HG02973 (cell line): ENCODE data around the gene AS3MT.
"Not testable (repeated sequence)": the region's sequence is repeated elsewhere in the genome, so short reads cannot be mapped to it uniquely, and the experiment has no call there.

ENCODE experiments used
- ATAC-seq: cut with Tn5 transposase; IDR thresholded peaks from one replicate; pipeline ENCODE4 v1.9.1; 2021; ENCODE audit warnings: moderate library complexity; ENCODE audit not compliant: unreplicated experiment

AS3MT gene, protein sequence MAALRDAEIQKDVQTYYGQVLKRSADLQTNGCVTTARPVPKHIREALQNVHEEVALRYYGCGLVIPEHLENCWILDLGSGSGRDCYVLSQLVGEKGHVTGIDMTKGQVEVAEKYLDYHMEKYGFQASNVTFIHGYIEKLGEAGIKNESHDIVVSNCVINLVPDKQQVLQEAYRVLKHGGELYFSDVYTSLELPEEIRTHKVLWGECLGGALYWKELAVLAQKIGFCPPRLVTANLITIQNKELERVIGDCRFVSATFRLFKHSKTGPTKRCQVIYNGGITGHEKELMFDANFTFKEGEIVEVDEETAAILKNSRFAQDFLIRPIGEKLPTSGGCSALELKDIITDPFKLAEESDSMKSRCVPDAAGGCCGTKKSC

DNA sequence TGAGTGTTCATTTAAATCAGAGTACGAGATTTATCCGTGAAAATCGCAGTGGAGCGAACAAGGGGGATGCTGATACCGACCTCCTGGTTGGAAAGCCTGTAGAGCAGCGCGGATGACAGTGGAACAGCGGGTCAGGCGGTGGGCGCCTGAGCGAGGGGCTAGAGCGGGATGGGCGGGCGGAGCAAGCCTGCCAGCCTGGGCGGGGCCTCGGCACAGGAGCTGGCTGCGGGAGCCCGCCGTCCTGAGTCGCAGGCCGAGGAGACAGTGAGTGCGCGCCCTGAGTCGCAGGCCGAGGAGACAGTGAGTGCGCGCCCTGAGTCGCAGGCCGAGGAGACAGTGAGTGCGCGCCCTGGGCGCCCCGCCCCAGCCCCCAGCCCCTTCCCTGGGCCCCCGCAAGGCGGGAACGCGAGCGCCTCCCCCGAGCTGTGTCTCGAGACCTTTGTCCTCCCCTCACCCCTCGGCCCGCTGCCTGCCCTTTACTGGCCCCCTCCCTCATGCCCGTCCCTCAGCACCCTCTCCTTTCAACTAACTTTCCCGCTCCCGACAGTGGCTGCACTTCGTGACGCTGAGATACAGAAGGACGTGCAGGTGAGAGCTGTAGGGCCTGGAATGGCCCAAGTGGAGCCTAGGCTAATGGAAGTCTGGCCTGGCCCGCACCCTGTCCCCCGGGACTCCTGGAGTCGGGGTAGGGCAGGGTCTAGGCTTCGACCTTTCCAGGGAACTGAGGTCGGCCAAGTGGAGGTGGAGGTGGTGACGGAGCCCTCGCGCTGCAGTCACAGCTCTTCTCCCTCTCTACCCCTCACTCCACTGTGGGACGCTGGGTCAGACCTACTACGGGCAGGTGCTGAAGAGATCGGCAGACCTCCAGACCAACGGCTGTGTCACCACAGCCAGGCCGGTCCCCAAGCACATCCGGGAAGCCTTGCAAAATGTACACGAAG, at the start of gene AS3MT:
TSS of gene AS3MT (plus strand) at position 213 of the 941 bp plus-strand sequence. CDS start at position 336, 123 bp downstream.
- no peak for ATAC-seq

GRCh38 chr10:102820008-102820407, 49.3 kb upstream of the AS3MT start:
- ATAC-seq, result not testable (repeated sequence)

DNA sequence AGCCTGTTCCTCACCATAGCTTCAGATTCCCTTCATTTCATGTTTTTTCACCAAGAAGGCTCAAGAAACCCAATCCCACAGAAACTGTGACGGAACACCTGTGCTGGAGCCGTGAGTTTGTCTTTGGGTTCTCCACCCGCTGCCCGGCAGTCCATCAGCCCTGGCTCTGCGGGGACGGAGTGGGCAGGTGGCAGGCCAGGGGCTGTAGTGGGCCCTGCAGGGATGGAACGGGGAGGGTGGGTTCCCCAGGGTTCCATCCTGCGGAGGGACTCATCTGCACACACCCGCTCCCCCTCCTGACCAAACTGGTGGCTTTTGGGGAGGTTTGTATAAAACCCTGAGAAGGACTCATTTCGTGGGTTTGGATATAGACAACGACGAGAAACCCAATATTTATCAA, 47.0 kb upstream of the AS3MT start:
- no peak for ATAC-seq

DNA sequence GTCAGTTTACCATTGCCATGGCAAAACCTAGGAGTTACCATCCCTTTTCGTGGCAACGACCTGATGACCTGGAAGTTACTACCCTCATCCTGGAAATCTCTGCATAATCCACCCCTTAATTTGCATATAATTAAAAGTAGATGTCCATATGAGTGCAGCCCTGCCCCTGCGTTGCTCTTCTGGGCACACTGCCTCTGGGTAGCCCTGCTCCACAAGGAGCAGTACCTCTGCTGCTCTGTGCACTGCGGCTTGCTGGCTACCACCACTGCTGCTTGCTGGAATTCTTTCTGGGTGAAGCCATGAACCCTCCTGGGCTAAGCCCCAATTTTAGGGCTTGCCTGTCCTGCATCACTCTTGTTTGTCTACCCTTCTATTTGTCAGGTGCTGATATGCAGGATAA, 44.6 kb upstream of the AS3MT start:
- ATAC-seq, result no peak

- no peak for ATAC-seq
These were observed 43.0 kb upstream of the AS3MT start for GRCh38 chr10:102826148-102826796.

DNA sequence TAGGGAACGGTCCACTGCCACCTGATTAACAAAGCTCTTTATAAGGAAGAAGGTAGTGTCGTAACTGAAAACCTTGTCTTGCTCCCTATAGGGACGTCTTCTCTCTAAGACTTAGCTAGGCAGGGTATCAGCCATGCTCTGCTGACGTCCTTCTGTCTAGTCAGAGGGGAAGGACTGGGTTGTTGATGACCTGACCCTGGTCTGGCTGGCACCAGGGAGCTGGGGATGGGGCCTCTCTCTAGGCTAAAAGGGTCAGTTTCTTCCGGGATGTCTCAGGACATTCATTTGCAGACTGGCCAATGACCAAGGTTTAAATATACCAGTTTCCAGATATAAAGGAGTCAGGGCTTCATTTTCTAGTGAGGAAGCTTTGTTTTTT, 41.7 kb upstream of the AS3MT start:
- no peak for ATAC-seq

GRCh38 chr10:102831322-102832071, 37.8 kb upstream of the AS3MT start:
- ATAC-seq, result no peak

DNA sequence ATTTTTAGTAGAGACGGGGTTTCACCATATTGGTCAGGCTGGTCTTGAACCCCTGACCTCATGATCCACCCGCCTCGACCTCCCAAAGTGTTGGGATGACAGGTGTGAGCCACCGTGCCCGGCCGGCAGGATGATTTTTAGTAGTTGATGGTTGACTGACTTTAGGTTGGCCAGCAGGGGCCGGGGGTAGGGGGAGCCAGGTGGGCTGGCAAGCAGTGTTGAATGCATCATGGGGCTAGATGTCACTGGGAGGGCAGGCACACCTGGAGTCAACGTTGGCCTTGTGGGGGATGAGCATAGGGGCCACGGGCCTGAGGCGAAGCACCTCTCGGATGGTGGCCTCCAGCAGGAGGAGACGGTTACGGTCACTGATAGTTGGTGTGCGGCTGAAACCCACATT, 37.0 kb upstream of the AS3MT start:
- no peak for ATAC-seq

DNA sequence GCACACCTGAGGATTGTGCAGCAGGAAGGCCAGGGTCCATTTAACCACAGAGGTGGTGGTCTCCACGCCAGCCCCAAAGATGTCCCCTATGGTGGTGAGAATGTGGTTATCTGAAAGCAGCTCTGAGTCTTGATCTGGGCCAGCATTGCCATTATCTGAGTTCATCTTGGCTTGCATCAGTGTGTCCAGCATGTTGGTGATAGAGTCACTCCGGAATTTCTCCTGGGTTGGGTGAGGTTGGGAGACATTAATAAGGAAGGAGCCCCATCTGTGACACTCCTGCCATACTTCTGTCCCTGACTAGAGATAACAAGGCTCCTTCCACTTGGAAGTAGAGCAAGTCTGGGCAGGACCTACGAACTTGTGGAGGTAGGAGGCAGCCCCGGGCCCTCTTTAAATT, 36.3 kb upstream of the AS3MT start:
- ATAC-seq, result no peak

DNA sequence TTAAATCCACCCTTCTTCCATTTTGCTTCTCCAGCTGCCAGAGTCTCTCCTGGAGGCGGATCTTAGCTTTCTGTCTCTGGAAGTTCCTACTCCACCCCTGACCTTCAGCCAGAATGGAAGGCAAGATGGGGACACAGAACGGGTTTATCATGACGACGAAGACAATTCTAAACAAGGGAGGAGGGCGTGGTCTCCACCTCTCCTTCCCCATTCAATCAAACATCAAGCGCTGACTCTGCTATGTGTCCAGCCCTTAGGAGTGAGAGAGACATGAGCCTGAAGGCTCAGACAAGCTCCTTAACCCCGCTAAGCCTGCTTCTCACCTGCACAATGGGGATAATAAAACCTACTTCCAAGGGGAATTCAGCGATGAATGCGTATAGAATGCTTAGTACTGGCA, 35.1 kb upstream of the AS3MT start:
- ATAC-seq, result no peak

GRCh38 chr10:102835007-102835482, 34.2 kb upstream of the AS3MT start:
- no peak for ATAC-seq

DNA sequence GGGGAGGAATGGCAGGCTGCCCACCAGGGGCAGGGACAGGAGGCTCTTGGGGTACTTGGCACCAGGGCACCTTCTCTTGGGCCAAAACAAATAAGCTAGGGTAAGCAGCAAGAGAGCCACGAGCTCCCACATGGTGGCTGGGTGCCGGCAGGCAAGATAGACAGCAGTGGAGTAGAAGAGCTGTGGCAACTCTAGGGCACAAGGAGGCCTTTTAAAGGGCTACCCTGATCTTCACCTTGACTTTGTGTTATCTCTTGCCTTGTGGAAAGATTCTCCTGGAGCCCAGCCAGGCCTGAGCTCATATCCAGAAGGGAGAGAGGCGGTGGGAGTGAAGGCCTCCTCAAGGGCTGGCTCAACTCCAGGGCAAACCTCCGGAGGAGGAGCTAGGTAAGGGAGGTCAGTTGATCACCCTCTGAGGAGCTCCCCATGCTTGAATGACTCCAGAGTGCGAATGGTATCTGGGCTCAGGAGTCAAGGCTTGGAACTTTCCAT, 32.0 kb upstream of the AS3MT start, which contains the start of gene CYP17A1:
TSS of gene CYP17A1 (minus strand) at position 184 of the 492 bp plus-strand sequence. CDS start at position 132, 52 bp downstream.
- ATAC-seq, result no peak

DNA sequence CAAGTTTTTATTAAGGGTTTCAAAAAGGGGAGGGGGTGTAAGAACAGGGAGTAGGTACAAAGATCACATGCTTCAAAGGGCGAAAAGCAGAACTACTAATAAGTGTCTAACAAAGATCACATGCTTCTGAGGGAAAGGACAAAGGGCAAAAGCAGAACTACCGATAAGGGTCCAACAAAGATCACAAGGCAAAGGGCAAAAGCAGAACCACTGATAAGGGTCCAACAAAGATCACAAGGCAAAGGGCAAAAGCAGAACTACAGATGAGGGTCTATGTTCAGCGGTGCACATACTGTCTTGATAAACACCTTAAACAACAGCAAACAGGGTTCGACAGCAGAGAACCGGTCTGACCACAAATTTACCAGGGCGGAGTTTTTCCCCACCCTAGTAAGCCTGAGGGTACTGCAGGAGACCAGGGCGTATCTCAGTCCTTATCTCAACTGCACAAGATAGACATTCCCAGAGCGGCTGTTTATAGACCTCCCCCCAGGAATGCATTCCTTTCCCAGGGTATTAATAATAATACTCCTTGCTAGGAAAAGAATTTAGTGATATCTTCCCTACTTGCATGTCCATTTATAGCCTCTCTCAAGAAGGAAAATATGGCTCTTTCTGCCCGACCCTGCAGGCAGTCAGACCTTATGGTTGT, 30.9 kb upstream of the AS3MT start:
- not testable (repeated sequence) for ATAC-seq

DNA sequence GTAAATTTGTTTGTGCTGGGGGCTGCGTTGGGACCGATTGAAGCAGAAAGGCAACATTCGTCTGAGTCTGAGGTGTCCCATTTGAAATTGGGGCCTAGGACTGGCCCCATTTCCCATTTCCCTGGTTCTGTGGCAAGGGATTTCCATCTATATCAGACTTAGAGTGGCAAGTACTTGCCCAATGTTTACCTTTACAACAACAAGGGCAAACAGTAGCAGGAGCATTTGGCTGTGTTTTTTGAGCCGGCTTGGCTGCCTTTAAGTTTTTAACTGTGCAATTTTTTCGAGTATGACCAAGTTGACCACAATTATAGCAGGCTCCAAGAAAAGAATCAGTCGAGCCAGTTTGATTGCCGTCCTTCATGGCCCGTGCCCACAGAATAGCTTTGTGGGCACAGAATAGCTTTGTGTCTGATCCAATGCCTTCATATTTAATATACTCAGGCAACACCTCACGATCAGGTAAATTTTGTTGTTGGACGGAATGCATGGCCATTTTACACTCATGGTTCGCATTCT, 27.4 kb upstream of the AS3MT start:
- ATAC-seq, result no peak

DNA sequence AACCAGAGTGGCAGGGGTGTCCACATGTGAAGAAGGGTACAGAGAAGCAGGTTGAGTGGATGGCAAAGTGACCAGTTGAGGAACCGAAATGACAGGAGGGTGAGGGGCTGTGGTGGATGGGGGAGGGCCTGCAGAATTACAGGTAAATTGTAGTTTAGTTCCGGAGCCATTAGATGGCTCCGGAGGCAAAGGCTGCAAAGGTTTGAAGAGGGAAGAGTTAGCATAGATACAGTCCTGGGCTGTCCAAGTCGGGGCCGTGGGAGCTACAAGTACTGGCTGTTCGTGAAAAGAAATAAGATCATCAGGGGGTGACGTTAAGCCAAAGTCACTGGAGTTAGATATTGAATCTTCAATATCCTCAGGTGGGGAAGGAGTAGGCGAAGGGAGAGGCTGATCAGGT, 26.1 kb upstream of the AS3MT start:
- not testable (repeated sequence) for ATAC-seq

DNA sequence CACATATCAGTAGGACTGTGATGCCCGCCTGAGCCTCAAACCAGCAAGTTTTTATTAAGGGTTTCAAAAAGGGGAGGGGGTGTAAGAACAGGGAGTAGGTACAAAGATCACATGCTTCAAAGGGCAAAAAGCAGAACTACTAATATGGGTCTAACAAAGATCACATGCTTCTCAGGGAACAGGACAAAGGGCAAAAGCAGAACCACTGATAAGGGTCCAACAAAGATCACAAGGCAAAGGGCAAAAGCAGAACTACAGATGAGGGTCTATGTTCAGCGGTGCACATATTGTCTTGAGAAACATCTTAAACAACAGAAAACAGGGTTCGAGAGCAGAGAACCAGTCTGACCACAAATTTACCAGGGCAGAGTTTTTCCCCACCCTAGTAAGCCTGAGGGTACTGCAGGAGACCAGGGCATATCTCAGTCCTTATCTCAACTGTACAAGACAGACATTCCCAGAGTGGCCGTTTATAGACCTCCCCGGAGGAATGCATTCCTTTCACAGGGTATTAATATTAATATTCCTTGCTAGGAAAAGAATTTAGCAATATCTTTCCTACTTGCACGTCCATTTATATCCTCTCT, 25.0 kb upstream of the AS3MT start:
- ATAC-seq, result not testable (repeated sequence)

DNA sequence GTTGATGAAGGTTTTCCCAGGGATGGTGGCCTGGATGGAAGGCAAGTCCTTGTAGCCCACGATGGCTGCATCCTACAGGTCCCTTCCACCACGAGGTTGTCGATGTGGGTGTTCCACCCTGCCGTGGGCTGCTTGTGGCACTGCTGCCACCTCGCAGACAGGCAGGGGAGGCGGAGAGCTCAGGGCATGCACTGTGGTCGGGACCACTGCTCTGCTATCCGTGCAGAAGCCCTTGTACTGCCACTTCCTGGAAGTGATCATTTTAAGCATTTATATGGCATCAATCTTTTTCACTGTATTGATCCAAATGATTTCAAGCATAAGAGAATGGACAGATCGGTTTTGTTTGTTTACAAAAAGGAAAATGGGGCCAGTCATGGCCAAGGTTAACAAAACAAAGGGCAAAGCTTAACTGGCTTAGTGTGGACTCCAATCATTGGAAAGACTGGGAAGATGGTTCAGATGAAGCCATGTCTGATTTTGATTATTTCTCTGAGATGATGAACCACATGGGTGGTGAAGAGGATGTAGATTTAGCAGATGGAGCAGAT, 23.8 kb upstream of the AS3MT start:
- no peak for ATAC-seq

GRCh38 chr10:102850025-102850518, 19.2 kb upstream of the AS3MT start:
- ATAC-seq, result no peak

GRCh38 chr10:102853237-102853636, 16.0 kb upstream of the AS3MT start:
- ATAC-seq, result not testable (repeated sequence)
